LNCaP clone FGC (cell line): ENCODE measurements around the gene TRIM27.
"Not testable (repeated sequence)": the region's sequence is repeated elsewhere in the genome, so short reads cannot be mapped to it uniquely, and the experiment has no call there.

Experiments used
- DNase-seq: peaks from one replicate; pipeline ENCODE4 v3.0.0-alpha.2; 2011; ENCODE audit warnings: low read depth
- H3K4me3 ChIP-seq: 2 replicates; pipeline ENCODE4 v1.5.1; 2011; ENCODE audit warnings: mild to moderate bottlenecking, low read depth, low read length, control low read depth
- CTCF ChIP-seq: IDR thresholded peaks from 2 replicates; pipeline ENCODE4 v1.5.1; 2012; ENCODE audit warnings: mild to moderate bottlenecking; ENCODE audit not compliant: control insufficient read depth, insufficient read depth; ENCODE audit errors: extremely low read depth

The TRIM27 gene, protein sequence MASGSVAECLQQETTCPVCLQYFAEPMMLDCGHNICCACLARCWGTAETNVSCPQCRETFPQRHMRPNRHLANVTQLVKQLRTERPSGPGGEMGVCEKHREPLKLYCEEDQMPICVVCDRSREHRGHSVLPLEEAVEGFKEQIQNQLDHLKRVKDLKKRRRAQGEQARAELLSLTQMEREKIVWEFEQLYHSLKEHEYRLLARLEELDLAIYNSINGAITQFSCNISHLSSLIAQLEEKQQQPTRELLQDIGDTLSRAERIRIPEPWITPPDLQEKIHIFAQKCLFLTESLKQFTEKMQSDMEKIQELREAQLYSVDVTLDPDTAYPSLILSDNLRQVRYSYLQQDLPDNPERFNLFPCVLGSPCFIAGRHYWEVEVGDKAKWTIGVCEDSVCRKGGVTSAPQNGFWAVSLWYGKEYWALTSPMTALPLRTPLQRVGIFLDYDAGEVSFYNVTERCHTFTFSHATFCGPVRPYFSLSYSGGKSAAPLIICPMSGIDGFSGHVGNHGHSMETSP

DNA sequence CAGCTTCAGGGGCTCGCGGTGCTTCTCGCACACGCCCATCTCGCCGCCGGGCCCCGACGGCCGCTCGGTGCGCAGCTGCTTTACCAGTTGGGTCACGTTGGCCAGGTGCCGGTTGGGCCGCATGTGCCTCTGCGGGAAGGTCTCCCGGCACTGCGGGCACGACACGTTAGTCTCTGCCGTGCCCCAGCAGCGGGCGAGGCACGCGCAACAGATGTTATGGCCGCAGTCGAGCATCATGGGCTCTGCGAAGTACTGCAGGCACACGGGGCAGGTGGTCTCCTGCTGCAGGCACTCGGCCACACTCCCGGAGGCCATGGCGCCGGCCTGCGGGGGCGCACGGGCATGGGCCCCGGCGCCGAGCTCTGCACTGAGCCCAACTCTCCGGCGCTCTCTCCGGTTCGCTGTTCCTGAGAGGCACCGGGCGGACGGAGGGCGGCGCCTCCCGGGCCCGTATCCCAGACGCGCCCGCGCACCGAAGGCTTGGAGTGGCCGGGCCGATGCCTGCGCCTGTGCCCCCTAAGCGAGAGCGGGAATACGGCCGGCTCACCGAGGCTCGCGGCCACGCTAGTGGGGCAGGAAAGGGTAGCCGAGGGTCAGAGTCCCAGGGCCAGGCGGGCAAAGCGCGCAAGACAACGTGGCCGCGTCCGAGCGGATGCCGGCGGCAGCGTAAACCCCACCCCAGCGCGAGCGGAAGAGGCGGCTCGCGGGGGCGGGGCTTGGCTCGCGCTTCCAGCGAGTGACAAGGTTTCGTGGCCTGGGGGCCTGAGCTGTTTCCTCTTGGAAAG lies at the start of gene TRIM27:
Gene TRIM27, minus strand, starts transcription at position 668 of the 785 bp plus-strand sequence. Its CDS starts 353 bp downstream, at position 315.
- H3K4me3 ChIP-seq = peak within 1 kb of the TSS; percentile 94
- TF ChIP-seq CTCF = no peak

GRCh38 chr6:28970056-28970455 lies 46.3 kb upstream of the TRIM27 start:
- not testable (repeated sequence) for DNase-seq, H3K4me3 ChIP-seq

More for the DNA sequence above, at the start of gene TRIM27:
- DNase-seq = peak; percentile 75

DNA sequence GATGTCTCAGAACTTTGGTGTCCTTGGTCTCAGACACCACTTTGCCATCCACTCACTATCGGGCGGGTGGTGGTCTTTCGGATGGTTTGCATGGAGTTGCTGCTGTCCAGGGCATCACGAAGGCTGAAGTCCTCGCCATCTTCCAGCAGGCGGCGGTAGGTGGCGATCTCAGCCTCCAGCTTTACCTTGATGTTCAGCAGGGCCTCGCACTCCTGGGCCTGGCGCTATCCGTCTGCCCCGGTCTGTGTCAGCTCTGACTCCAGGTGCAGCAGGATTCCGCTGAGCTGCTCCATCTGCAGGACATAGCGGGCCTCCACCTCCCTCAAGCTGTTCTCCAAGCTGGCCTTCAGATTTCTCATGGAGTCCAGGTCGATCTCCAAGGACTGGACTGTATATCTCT lies 45.3 kb upstream of the TRIM27 start:
- TF ChIP-seq CTCF = no peak
- DNase-seq = no peak
- no peak overlapping the region for H3K4me3 ChIP-seq

GRCh38 chr6:28968476-28968875 lies 44.7 kb upstream of the TRIM27 start:
- no peak for TF ChIP-seq CTCF
- DNase-seq = no peak
- H3K4me3 ChIP-seq = no peak overlapping the region

DNA sequence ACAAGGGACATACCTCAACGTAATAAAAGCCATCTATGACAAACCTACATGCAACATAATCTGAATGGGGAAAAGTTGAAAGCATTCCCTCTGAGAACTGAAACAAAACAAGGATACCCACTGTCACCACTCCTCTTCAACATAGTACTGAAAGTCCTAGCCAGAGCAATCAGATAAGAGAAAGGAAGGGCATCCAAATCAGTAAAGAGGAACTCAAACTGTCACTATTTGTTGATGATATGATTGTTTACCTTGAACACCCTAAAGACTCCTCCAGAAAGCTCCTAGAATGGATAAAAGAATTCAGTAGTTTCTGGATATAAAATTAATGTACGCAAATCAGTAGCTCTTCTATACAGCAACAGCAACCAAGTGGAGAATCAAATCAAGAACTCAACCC lies 41.9 kb upstream of the TRIM27 start:
- no peak for DNase-seq
- H3K4me3 ChIP-seq = no peak overlapping the region
- no peak for TF ChIP-seq CTCF

DNA sequence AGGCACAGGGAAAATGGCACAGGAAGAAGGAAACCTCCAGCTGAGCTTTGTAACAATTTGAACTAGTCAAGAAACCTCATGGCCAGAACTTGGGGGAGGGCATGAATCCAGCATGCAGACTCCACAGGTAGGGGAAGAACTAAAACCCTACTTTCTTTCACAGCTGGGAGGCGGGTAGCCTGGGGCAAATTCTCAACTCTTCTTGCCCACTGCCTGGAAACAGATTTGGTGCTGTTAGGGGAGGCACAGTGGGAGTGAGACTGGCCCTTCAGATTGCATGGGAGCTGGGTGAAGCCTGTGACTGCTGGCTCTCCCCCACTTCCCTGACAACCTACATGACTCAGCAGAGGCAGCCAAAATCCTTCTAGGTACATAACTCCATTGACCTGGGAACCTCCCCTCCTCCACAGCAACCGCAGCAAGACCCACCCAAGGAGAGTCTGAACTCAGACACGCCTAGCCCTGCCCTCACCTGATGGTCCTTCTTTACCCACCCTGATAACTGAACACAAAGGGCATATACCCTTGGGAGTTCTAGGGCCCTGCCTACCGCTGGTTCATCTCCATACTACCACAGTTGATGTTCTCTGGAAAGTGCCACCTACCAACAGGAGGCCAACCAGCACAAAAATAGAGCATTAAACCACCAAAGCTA lies 37.2 kb upstream of the TRIM27 start:
- DNase-seq = no peak
- TF ChIP-seq CTCF = no peak
- H3K4me3 ChIP-seq = no peak overlapping the region

DNA sequence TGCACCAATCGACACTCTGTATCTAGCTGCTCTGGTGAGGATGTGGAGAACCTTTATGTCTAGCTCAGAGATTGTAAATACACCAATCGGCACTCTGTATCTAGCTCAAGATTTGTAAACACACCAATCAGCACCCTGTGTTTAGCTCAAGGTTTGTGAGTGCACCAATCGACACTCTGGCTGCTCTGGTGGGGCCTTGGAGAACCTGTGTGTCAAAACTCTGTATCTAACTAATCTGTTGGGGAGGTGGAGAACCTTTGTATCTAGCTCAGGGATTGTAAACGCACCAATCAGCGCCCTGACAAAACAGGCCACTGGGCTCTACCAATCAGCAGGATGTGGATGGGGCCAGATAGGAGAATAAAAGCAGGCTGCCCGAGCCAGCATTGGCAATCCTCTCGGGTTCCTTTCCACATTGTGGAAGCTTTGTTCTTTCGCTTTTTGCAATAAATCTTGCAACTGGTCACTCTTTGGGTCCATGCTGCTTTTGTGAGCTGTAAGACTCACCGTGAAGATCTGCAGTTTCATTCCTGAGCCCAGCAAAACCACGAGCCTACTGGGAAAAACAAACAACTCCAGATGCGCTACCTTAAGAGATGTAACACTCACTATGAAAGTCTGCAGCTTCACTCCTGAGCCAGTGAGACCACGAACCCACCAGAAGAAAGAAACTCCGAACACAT lies 34.9 kb upstream of the TRIM27 start:
- not testable (repeated sequence) for H3K4me3 ChIP-seq, DNase-seq

DNA sequence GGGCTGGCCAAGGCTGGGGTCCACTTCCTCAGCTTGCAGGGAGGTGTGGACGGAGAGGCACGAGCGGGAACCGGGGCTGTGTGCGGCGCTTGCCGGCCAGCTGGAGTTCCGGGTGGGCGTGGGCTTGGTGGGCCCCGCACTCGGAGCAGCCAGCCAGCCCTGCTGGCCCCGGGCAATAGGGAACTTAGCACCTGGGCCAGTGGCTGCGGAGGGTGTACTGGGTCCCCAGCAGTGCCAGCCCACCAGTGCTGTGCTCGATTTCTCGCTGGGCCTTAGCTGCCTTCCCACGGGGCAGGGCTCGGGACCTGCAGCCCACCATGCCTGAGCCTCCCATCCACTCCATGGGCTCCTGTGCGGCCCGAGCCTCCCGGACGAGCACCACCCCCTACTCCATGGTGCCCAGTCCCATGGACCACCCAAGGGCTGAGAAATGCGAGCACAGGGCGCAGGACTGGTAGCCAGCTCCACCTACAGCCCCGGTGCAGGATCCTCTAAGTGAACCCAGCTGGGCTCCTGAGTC lies 34.1 kb upstream of the TRIM27 start:
- DNase-seq, H3K4me3 ChIP-seq: not testable (repeated sequence)
